K562 (cell line): ENCODE data around the gene SUFU. TPM values are rescaled to one million over a fixed set of nuclear protein-coding genes. Genes with fewer than 3 reads are reported as not detected.

Experiments used
- ATAC-seq: fragments of 200-7000 bp; cut with Tn5 transposase; 3 replicates; pipeline ENCODE4 v1.9.1; 2020; ENCODE audit warnings: moderate library complexity
- BruUV-seq: library from RNA; stranded (reverse); fragments of 400-500 nt; replicated peaks from 2 replicates; lab custom pipeline; 2021; lab: Mats Ljungman, UMichigan
- CTCF ChIA-PET: fragments of 300-600 bp; formaldehyde crosslinking; extraction: SDS; loops from one replicate; lab custom pipeline; 2021; ENCODE audit warnings: low intra/inter-chr PET ratio; lab: Yijun Ruan, JAX
- POLR2A ChIA-PET: fragments of 300-600, 350-650 bp; sonication (Branson Sonifier 250); formaldehyde crosslinking; extraction: SDS; loops from one replicate; lab custom pipeline; 2021; ENCODE audit warnings: antibody characterized with exemption, inconsistent platforms; lab: Yijun Ruan, JAX
- DNase-seq, 4 experiments: peaks; one replicate each; pipeline versions ENCODE4 v3.0.0 to v3.0.0-alpha.2; 2011 to 2018; ENCODE audit warnings: low spot score in 3 of 4, mixed read lengths in 3 of 4; ENCODE audit errors: extremely low read depth in 1 of 4
- FAIRE-seq: peaks from 2 replicates; lab custom pipeline; 2011; peaks lifted over from hg19 to GRCh38; lab: Jason Lieb, UNC
- H2AFZ ChIP-seq: 2 replicates; pipeline ENCODE4 v1.6.0; 2011; ENCODE audit warnings: low read depth, low read length, control low read depth, inconsistent platforms
- H3K27ac ChIP-seq: fragments of 200-600 bp; 3 replicates; pipeline ENCODE4 v1.8.0; 2011; ENCODE audit warnings: low read depth, mild to moderate bottlenecking, control low read depth, inconsistent platforms, low read length, moderate library complexity, mixed read lengths; ENCODE audit errors: extremely low read depth
- H3K27me3 ChIP-seq, 2 experiments: fragments of 300-600 bp in 1 of 2; 2 replicates in 1 of 2; 3 replicates in 1 of 2; pipeline versions ENCODE4 v1.6.0 to v1.8.0; 2011; ENCODE audit warnings: inconsistent platforms in 2 of 2, low read length in 2 of 2, mild to moderate bottlenecking in 1 of 2, mixed read lengths in 1 of 2, moderate library complexity in 1 of 2; ENCODE audit not compliant: control insufficient read depth in 2 of 2, insufficient read depth in 2 of 2
- H3K36me3 ChIP-seq: fragments of 300-600 bp; 3 replicates; pipeline ENCODE4 v1.8.0; 2011; ENCODE audit warnings: mild to moderate bottlenecking, low read length, inconsistent platforms; ENCODE audit not compliant: control insufficient read depth, insufficient read depth
- H3K4me1 ChIP-seq, 2 experiments: fragments of 200-600 bp in 1 of 2; replicated peaks in 1 of 2; 2 replicates in 1 of 2; 3 replicates in 1 of 2; pipeline versions ENCODE4 v1.5.1 to v1.8.0; 2011; ENCODE audit warnings: inconsistent platforms in 2 of 2, low read length in 2 of 2, mild to moderate bottlenecking in 1 of 2, mixed read lengths in 1 of 2, moderate library complexity in 1 of 2; ENCODE audit not compliant: control insufficient read depth in 2 of 2, insufficient read depth in 2 of 2
- H3K4me2 ChIP-seq: 2 replicates; pipeline ENCODE4 v1.6.1; 2011; ENCODE audit warnings: low read length, control low read depth, inconsistent platforms, mixed read lengths; ENCODE audit not compliant: insufficient read depth
- H3K4me3 ChIP-seq: fragments of 200-600 bp; sonication (generic), shearing (Covaris generic); 2 replicates; pipeline ENCODE4 v1.5.1; 2016; ENCODE audit warnings: control low read depth, inconsistent platforms
- H3K79me2 ChIP-seq: fragments of 200-600 bp; 3 replicates; pipeline ENCODE4 v1.8.0; 2011; ENCODE audit warnings: low read length, inconsistent platforms; ENCODE audit not compliant: control insufficient read depth, insufficient read depth
- H3K9ac ChIP-seq, 2 experiments: 2 replicates each; pipeline versions ENCODE4 v1.6.0 to v1.6.1; 2011; ENCODE audit warnings: low read depth in 2 of 2, low read length in 2 of 2, control low read depth in 1 of 2, inconsistent platforms in 1 of 2, mild to moderate bottlenecking in 1 of 2, mixed read lengths in 1 of 2; ENCODE audit not compliant: insufficient read depth in 1 of 2
- H3K9me1 ChIP-seq: one replicate; pipeline ENCODE4 v1.6.0; 2011; ENCODE audit warnings: inconsistent platforms, mild to moderate bottlenecking, low read length, moderate library complexity; ENCODE audit not compliant: control insufficient read depth, insufficient read depth
- H3K9me3 ChIP-seq: replicated peaks from 2 replicates; pipeline ENCODE4 v1.5.1; 2011; ENCODE audit warnings: low read depth, low read length, inconsistent platforms; ENCODE audit not compliant: control insufficient read depth, insufficient read depth
- H4K20me1 ChIP-seq: replicated peaks from 2 replicates; pipeline ENCODE4 v1.6.1; 2011; ENCODE audit warnings: low read length, inconsistent platforms, mixed read lengths; ENCODE audit not compliant: control insufficient read depth, insufficient read depth
- ARNT ChIP-seq, 2 experiments: fragments of 450-650 bp; IDR thresholded peaks; 2 replicates each; pipeline ENCODE4 v1.6.1; 2016; ENCODE audit warnings: mild to moderate bottlenecking in 1 of 2
- ESRRB ChIP-seq: fragments of 250-450 bp; sonication (Bioruptor Pico); IDR thresholded peaks from 2 replicates; pipeline ENCODE4 v1.5.0; 2020; ENCODE audit warnings: mild to moderate bottlenecking, moderate library complexity, borderline replicate concordance
- RBFOX2 ChIP-seq: fragments of 200-400 bp; formaldehyde crosslinking; IDR thresholded peaks from 2 replicates; pipeline ENCODE4 v1.6.1; 2017; ENCODE audit warnings: low read depth, mild to moderate bottlenecking, low read length, moderate library complexity
- TCF7 ChIP-seq: sonication (generic); IDR thresholded peaks from 2 replicates; pipeline ENCODE4 v1.6.1; 2016; ENCODE audit warnings: antibody characterized with exemption, borderline replicate concordance
- ZNF780A ChIP-seq: fragments of 250-450 bp; sonication (Bioruptor Pico); IDR thresholded peaks from 2 replicates; pipeline ENCODE4 v1.5.0; 2021; ENCODE audit warnings: mild to moderate bottlenecking
- WGBS: fragments of 100-300 bp; shearing (Covaris generic); methylation state at CpG from one replicate; pipeline ENCODE4 v1.1.6; 2016; ENCODE audit warnings: low coverage, mixed read lengths; ENCODE audit not compliant: insufficient coverage; ENCODE audit errors: missing lambda C conversion rate; 5-methylcytosine and 5-hydroxymethylcytosine counted together
- in situ Hi-C: fragments of 300-500 bp; cut with MboI; formaldehyde crosslinking; loops from 4 replicates; pipeline ENCODE4 v1.15.0; 2018; ENCODE audit warnings: inconsistent platforms, mixed read lengths
- intact Hi-C: fragments of 100-400 bp; cut with micrococcal nuclease; formaldehyde crosslinking; loops from 2 replicates; pipeline ENCODE4 v1.14.2; 2022
- polyA plus RNA-seq, 8 experiments: library from polyadenylated mRNA; depleted of rRNA in 4 of 8; stranded (reverse) in 5 of 8; unstranded in 3 of 8; fragments of >200 nt; fragmentation: Nextera tagmentation in 2 of 8; fragmentation: Illumina TruSeq in 1 of 8; extraction: Ambion mirVana in 2 of 8; extraction: Trizol in 1 of 8; gene quantifications; 2 replicates each; pipeline versions ENCODE4 v1.2.1 to v1.2.3, GENCODE V29; 2011 to 2014; ENCODE audit warnings: inconsistent platforms in 1 of 8, missing spikeins in 1 of 8
- total RNA-seq, 7 experiments: library from RNA; depleted of rRNA in 6 of 7; stranded (reverse); fragments of >200 nt in 6 of 7; fragmentation: Illumina TruSeq in 2 of 7; extraction: Trizol in 2 of 7; gene quantifications; 2 replicates each; pipeline versions ENCODE4 v1.2.1 to v1.2.3, GENCODE V29; 2011 to 2021; ENCODE audit warnings: low replicate concordance in 1 of 7

SUFU gene
- total and polyA plus RNA-seq, 9 of the 15 experiments (the other 6 are each of a cell fraction or from before 2014, with no cell fraction given): 0.59 to 6.3 (median 0.82) TPM

- Histone ChIP-seq H3K4me2 (no peak overlapping the region), H3K36me3 (peaks cover 44% of the 10 kb centered on the region; the same call in 2 of the 3 replicates), H3K4me1 (peaks cover 3 to 47% of the 10 kb centered on the region in 2 experiments; a peak in 4 of 5 replicates), H3K27ac (no peak overlapping the region), H3K27me3 (no peaks in the 10 kb centered on the region), H3K9me3 (no peaks in the 10 kb centered on the region), H3K9ac (peak overlapping the region in 1 of 2 experiments; percentile 64; a peak in 2 of 4 replicates), H3K4me3 (no peak overlapping the region), H3K79me2 (peaks cover 63% of the 10 kb centered on the region), H3K9me1 (peaks cover 2% of the 10 kb centered on the region), H2AFZ (no peak overlapping the region), H4K20me1 (0 out of 2 replicates have a peak, but pooled peaks cover 3% of the 10 kb centered on the region)
- FAIRE-seq (no peak), ATAC-seq (no peak), DNase-seq (no peak)
- CTCF ChIA-PET: no interaction called here
- no TSS peak for BruUV-seq
- intact Hi-C loops (no loop called here), in situ Hi-C loops (no loop called here)
- TF ChIP-seq ARNT (IDR thresholded peaks at IDR 0.05) (no peak), ESRRB (no peak), TCF7 (no peak), RBFOX2 (peak; percentile 46; the same call in 1 of the 2 replicates), ZNF780A (CRISPR knock-in tag) (no peak)
- POLR2A ChIA-PET: interaction anchor here (0.7 to 1.0 kb wide), 2 partner anchors 9 to 60 kb away, joined by 3 read pairs; no protein-coding TSS in a partner anchor
- WGBS: 92% methylated on average over 9 of the region's 11 CpGs
Measured at GRCh38 chr10:102651455-102652169, 147.8 kb downstream of the SUFU start.
